ENCODE results near the gene C18orf63.
"Not testable (repeated sequence)": the region's sequence is repeated elsewhere in the genome, so short reads cannot be mapped to it uniquely, and the experiment has no call there.

C18orf63 gene

DNA sequence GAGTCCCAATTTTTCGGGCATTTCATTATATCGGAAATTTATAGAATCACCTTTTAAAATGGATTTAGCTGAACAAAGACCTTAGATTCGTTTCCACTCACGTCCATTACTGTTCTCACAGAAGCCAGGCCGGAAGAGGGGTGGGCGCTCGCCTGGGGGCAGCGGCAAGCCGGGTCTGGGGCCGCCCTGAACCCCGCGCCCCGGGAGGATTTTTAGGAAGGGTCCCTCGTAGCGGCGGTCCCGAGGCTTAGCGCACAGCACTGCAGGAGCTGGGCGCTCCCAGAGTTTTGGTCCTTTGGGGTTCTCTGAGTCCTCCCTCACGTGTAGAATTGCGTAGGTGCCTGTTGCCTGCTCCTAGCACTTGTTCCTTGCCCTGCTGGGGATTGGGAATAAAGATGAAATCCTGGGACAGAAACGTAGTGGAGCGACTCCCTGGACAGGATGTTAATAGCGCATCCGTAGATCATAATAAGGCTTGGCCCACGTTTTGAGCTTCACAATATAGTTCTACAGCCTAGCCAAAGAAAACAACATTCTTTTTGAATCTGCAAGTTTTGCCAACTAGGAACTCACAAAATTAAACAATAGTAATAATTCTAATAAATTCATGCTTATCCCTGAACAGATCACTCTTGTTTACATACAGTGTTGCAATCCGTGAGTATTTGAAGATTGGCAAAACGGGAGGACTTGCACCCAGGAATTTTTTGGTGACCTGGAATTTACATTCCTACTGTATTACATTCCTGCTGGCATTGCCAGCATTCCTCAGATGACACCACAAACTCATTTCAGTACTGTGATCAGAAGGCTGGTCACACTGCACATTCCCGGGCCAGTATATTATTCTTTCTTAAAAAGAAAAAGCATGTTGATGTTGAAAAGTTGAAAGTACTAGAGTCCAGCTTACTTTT lies 875 bp downstream of the C18orf63 start:
- no peaks in the 10 kb centered on the region for H3K9me3 ChIP-seq
- H3K27ac ChIP-seq = no peak overlapping the region
- H3K4me1 ChIP-seq (ENCODE audit: control insufficient read depth in 1 of 2, insufficient read depth in 1 of 2, low read depth in 1 of 2, low read length in 1 of 2) = no peaks in the 10 kb centered on the region
- no peaks in the 10 kb centered on the region for H3K36me3 ChIP-seq
- no peak for TF ChIP-seq CTCF (IDR thresholded peaks at IDR 0.05)
- no peaks in the 10 kb centered on the region for H3K27me3 ChIP-seq
- H3K4me3 ChIP-seq (ENCODE audit: low read depth in 1 of 2, low read length in 1 of 2) = no peak overlapping the region

DNA sequence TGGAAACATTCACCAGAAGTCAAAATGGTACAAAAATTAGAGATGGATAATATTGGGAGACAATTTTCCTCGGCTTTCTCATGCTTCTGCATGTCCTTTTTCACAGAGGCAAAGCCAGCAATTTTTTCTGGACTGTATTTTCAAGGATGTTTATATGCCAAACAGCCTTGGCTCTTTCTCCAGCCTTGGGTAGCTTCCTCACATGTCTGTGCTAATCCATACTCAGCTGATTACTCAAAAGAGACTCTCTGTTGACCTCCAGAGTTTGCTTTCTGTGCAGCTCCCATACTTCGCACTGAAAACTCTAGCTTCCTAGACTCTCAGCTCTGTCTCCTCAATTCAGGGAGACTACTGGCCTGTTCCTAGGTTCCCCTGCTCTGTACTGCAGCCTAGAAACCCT lies 10.6 kb downstream of the C18orf63 start:
- H3K4me3 ChIP-seq (ENCODE audit: low read depth in 1 of 2, low read length in 1 of 2) = no peak overlapping the region
- H3K36me3 ChIP-seq = no peaks in the 10 kb centered on the region
- peaks cover 2% of the 10 kb centered on the region for H3K27me3 ChIP-seq
- no peak for TF ChIP-seq CTCF (IDR thresholded peaks at IDR 0.05)
- no peaks in the 10 kb centered on the region for H3K4me1 ChIP-seq (ENCODE audit: control insufficient read depth in 1 of 2, insufficient read depth in 1 of 2, low read depth in 1 of 2, low read length in 1 of 2)
- H3K27ac ChIP-seq = no peak overlapping the region
- no peaks in the 10 kb centered on the region for H3K9me3 ChIP-seq

DNA sequence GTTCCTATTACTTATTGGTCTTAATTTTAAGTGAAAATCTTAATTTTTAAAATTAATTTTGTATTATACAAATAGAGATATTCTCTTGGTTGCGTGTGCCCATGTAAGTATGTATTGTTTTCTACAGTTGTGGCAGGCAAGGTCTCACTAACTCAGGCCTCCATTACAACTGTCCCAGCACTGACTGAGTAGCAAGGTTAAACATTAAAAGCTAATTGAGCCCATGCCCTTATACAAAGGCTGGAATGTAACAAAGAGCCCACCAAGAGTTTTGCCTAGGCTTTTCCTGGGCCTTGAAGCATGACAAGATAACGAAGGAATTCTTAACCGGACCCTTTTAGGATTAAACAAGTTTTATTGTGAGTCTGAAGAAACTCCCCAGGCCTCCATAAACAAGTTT lies 11.2 kb downstream of the C18orf63 start:
- not testable (repeated sequence) for H3K9me3 ChIP-seq; H3K27ac ChIP-seq; H3K27me3 ChIP-seq; H3K36me3 ChIP-seq; H3K4me1 ChIP-seq (ENCODE audit: control insufficient read depth in 1 of 2, insufficient read depth in 1 of 2, low read depth in 1 of 2, low read length in 1 of 2); H3K4me3 ChIP-seq (ENCODE audit: low read depth in 1 of 2, low read length in 1 of 2)

GRCh38 chr18:74328206-74328605 lies 12.6 kb downstream of the C18orf63 start:
- no peaks in the 10 kb centered on the region for H3K4me1 ChIP-seq (ENCODE audit: control insufficient read depth in 1 of 2, insufficient read depth in 1 of 2, low read depth in 1 of 2, low read length in 1 of 2)
- H3K27ac ChIP-seq = no peak overlapping the region
- H3K27me3 ChIP-seq = peaks cover 5% of the 10 kb centered on the region
- H3K4me3 ChIP-seq (ENCODE audit: low read depth in 1 of 2, low read length in 1 of 2) = no peak overlapping the region
- H3K36me3 ChIP-seq = no peaks in the 10 kb centered on the region
- no peak for TF ChIP-seq CTCF (IDR thresholded peaks at IDR 0.05)
- no peaks in the 10 kb centered on the region for H3K9me3 ChIP-seq

DNA sequence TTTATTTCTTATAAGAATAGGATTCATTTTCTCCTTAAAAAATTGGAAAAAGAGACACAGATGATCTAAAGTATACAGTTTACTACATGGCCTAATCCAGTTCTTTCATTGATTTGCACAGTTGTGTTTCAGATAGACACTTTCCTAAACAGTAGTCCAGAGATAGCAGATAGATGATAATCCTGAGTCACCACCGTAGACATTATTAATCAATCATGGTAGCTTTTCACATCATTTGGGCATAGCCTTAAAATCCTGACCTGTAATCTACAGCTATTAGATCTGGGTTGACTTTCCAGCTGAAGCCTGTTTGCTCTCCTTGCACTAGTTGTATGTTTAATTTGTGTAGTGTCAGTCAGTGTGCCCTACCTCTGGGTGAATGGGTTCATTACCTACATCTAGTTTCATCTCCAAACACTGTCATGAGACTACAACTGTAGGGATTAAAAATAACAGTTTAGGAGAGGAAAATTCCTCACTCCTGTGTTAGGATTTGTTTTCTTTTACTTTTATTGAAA lies 14.1 kb downstream of the C18orf63 start:
- no peaks in the 10 kb centered on the region for H3K9me3 ChIP-seq
- H3K27ac ChIP-seq = no peak overlapping the region
- peaks cover 5% of the 10 kb centered on the region for H3K27me3 ChIP-seq
- no peaks in the 10 kb centered on the region for H3K36me3 ChIP-seq
- H3K4me1 ChIP-seq (ENCODE audit: control insufficient read depth in 1 of 2, insufficient read depth in 1 of 2, low read depth in 1 of 2, low read length in 1 of 2) = no peaks in the 10 kb centered on the region
- no peak for TF ChIP-seq CTCF (IDR thresholded peaks at IDR 0.05)
- no peak overlapping the region for H3K4me3 ChIP-seq (ENCODE audit: low read depth in 1 of 2, low read length in 1 of 2)

GRCh38 chr18:74331404-74331803 lies 15.8 kb downstream of the C18orf63 start:
- no peaks in the 10 kb centered on the region for H3K9me3 ChIP-seq
- H3K27me3 ChIP-seq = peaks cover 5% of the 10 kb centered on the region
- TF ChIP-seq CTCF (IDR thresholded peaks at IDR 0.05) = no peak
- H3K36me3 ChIP-seq = no peaks in the 10 kb centered on the region
- no peak overlapping the region for H3K4me3 ChIP-seq (ENCODE audit: low read depth in 1 of 2, low read length in 1 of 2)
- no peak overlapping the region for H3K27ac ChIP-seq
- no peaks in the 10 kb centered on the region for H3K4me1 ChIP-seq (ENCODE audit: control insufficient read depth in 1 of 2, insufficient read depth in 1 of 2, low read depth in 1 of 2, low read length in 1 of 2)

Measured in neutrophil (primary cell).